Brain microvascular endothelial cell (primary cell): ENCODE measurements around the gene UBASH3A.

Experiments
- DNase-seq: peaks from one replicate; pipeline ENCODE4 v3.0.0-alpha.2; 2020
- H3K27ac ChIP-seq: fragments of 250-450 bp; sonication (Bioruptor Pico); 2 replicates; pipeline ENCODE4 v1.5.1; 2020; ENCODE audit warnings: mild to moderate bottlenecking, moderate library complexity
- H3K27me3 ChIP-seq: fragments of 250-450 bp; sonication (Bioruptor Pico); replicated peaks from 2 replicates; pipeline ENCODE4 v1.5.1; 2020; ENCODE audit warnings: mild to moderate bottlenecking
- H3K36me3 ChIP-seq: fragments of 250-450 bp; sonication (Bioruptor Pico); replicated peaks from 2 replicates; pipeline ENCODE4 v1.5.1; 2020; ENCODE audit warnings: mild to moderate bottlenecking
- H3K4me3 ChIP-seq: 2 replicates; pipeline ENCODE4 v1.5.1; 2011; ENCODE audit warnings: low read depth, mild to moderate bottlenecking, control low read depth, low read length, moderate library complexity
- in situ Hi-C: cut with HindIII; loops from 2 replicates; pipeline ENCODE4 v1.10.0; 2017; ENCODE audit warnings: low sequenced_read_pairs, low pct_ligation_motif_present
- TF ChIP-seq, protein P1 (sequence below): IDR thresholded peaks from 2 replicates; pipeline ENCODE4 v1.5.1; 2011; ENCODE audit warnings: low read depth, mild to moderate bottlenecking, moderate library complexity, low read length, control low read depth, inconsistent platforms; ENCODE audit errors: missing control alignments

Gene UBASH3A

DNA sequence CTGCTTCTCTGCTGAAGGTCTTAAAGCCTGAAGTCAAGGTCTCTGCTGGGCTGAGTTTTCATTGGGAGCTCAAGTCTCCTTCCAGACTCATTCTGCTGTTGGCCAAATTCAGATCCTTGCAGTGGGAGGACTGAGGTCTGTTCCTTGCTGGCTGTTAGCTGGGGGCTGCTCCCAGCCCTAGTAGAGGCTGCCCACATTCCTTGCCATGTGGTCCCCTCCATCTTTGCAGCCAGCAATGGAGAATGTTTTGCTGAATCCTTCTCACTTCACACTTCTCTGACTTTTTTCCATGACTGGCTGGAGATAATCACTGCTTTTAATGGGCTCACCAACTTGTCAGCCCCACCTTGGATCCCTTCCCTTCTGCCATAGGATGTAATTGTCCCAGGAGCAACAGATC, 33.2 kb downstream of the UBASH3A start:
- no peak overlapping the region for H3K27ac ChIP-seq
- H3K4me3 ChIP-seq: no peak overlapping the region
- H3K27me3 ChIP-seq: no peaks in the 10 kb centered on the region
- H3K36me3 ChIP-seq: no peaks in the 10 kb centered on the region
- in situ Hi-C loops: no loop called here
- TF ChIP-seq, protein P1, sequence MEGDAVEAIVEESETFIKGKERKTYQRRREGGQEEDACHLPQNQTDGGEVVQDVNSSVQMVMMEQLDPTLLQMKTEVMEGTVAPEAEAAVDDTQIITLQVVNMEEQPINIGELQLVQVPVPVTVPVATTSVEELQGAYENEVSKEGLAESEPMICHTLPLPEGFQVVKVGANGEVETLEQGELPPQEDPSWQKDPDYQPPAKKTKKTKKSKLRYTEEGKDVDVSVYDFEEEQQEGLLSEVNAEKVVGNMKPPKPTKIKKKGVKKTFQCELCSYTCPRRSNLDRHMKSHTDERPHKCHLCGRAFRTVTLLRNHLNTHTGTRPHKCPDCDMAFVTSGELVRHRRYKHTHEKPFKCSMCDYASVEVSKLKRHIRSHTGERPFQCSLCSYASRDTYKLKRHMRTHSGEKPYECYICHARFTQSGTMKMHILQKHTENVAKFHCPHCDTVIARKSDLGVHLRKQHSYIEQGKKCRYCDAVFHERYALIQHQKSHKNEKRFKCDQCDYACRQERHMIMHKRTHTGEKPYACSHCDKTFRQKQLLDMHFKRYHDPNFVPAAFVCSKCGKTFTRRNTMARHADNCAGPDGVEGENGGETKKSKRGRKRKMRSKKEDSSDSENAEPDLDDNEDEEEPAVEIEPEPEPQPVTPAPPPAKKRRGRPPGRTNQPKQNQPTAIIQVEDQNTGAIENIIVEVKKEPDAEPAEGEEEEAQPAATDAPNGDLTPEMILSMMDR: no peak
- no peak for DNase-seq

DNA sequence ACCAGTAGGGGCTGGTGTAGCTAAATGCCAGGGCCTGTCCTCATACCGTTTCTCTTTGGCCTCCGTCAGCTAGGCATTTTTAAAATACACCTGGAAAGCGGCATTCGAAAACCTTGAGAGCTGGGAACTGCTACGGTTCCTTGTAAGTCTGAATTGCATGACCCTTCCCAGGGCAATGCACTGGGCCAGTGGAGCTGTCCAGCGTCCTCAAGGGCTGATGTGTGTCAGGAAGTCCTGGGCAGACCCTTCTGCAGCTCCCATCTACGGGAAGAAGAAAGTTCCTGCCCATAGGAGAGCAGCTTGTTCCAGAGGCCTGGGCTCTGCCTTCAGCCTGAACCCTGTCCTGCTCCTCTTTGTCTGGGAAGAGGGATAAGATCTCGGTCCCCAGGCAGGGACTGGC, 34.1 kb downstream of the UBASH3A start:
- H3K4me3 ChIP-seq: no peak overlapping the region
- no peaks in the 10 kb centered on the region for H3K27me3 ChIP-seq
- H3K36me3 ChIP-seq: no peaks in the 10 kb centered on the region
- peak; percentile 7 for DNase-seq
- H3K27ac ChIP-seq: no peak overlapping the region
- in situ Hi-C loops: no loop called here
- TF ChIP-seq, protein P1: no peak

DNA sequence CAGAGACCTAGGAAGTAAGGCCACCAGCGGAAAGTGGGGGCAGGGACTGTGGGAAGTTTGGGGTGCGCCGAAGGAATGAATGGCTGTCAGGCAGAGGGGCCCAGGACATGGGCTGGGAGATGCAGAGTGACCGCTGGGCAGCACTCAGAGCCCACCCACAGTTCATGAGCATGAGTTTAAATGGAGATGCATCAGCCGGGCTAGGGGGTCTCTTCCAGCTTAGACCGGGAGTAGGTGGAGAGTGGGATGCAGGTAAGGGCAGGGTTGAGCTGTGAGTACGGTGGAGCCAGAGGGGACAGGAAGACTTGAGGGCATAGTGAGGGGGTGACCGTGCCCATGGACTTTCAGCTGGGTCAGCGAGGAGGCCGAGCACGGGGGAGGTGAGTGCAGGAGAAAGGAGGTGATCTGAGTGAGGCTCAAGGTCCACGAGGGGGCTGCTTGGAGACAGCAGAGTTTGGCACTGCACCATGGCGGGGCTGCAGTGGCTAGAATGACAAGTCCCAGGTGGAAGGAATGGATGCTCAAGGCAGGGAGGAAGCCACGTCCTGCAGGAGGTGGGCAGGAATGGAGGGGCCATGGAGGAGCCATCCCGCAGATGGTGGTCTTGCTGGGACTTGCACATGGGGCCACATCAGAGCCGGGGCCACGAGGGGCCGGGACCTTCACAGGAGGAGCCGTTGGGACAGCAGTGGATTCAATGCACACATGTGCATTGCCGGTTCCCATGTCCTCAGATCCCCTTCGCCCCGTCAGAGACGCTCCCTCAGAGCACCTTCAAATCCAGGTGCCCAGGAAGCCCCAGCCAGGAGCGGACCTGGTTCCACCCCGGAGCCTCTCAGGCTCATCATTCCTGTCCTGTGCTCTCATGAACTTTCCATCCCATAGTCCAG, 34.9 kb downstream of the UBASH3A start:
- no peak for DNase-seq
- H3K4me3 ChIP-seq: no peak overlapping the region
- TF ChIP-seq, protein P1: no peak
- in situ Hi-C loops: no loop called here
- H3K27me3 ChIP-seq: no peaks in the 10 kb centered on the region
- no peaks in the 10 kb centered on the region for H3K36me3 ChIP-seq
- no peak overlapping the region for H3K27ac ChIP-seq

DNA sequence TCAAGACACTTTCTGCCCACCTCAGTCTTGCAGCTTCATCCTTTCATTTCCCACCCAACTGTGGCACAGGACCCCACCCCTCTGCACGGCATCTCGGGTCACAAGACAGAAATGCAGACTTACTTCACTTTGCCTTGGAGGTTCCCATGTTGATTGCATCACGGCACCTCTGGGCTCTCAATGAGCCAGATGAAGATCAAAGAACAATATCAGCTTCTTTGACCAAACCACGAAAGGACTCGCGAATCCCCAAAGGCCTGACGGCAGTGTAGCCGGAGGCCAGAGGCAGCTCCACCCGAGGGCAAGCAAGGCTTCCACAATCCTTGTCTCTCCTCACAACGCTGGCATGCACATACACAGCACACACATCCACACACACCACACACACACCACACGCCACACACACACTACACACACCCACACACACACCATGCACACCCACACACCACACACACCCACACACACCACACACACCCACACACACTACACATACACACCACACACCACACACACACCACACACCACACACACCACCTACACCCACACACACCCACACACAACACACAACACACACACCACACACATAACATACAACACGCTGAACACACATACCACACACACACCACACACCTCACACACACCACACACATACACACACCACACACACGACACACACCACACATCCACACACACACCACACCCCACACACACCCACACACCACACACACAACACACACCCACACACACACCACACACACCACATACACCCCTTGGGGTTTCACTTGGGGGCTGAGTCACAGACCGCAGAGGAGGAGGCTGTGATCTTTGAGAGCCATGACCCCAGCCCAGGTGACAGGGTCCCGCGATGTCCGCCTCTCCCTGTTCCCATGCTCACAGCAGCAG, 35.8 kb downstream of the UBASH3A start:
- TF ChIP-seq, protein P1: no peak
- no peaks in the 10 kb centered on the region for H3K36me3 ChIP-seq
- DNase-seq: no peak
- in situ Hi-C loops: no loop called here
- no peak overlapping the region for H3K4me3 ChIP-seq
- H3K27ac ChIP-seq: no peak overlapping the region
- no peaks in the 10 kb centered on the region for H3K27me3 ChIP-seq

DNA sequence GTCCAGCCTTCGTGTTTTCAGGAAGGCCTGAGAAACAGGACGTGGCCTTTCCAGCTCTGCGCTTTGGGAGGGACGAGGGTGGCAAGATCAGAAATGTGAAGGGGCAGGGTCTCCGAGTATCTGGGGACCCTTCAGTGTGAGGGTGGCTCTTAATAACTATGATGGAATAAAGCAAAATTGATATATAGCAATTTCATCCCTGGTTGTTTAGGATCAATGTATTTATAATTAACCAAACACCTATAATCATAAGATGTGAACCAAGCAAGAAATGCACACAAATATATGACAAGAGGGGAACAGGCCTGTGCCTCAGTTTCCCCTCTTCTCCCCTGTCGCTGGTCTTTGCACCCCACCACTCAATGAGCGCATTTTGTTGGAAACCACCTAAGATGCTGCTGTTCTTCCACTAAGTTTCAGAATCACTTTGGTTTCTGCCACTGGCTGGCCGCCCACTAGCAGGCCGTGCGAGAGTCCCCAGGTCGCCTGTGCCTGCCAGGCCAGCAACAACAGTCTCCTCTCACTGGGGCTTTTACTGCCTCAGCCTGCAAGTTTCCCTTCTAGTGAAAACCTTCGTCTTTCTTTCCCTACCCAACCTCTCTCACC, 36.6 kb downstream of the UBASH3A start:
- Histone ChIP-seq H3K36me3 (no peaks in the 10 kb centered on the region), H3K27ac (no peak overlapping the region), H3K4me3 (no peak overlapping the region), H3K27me3 (no peaks in the 10 kb centered on the region)
- no peak for DNase-seq
- in situ Hi-C loops: no loop called here
- TF ChIP-seq, protein P1: no peak
